Measurements from ENCODE around the gene ATP6V0B. TPM values are rescaled to one million over a fixed set of nuclear protein-coding genes. Genes with fewer than 3 reads are reported as not detected.

The ATP6V0B gene
- total RNA-seq, 1 donor from 2014 or later: 39.2 TPM

DNA sequence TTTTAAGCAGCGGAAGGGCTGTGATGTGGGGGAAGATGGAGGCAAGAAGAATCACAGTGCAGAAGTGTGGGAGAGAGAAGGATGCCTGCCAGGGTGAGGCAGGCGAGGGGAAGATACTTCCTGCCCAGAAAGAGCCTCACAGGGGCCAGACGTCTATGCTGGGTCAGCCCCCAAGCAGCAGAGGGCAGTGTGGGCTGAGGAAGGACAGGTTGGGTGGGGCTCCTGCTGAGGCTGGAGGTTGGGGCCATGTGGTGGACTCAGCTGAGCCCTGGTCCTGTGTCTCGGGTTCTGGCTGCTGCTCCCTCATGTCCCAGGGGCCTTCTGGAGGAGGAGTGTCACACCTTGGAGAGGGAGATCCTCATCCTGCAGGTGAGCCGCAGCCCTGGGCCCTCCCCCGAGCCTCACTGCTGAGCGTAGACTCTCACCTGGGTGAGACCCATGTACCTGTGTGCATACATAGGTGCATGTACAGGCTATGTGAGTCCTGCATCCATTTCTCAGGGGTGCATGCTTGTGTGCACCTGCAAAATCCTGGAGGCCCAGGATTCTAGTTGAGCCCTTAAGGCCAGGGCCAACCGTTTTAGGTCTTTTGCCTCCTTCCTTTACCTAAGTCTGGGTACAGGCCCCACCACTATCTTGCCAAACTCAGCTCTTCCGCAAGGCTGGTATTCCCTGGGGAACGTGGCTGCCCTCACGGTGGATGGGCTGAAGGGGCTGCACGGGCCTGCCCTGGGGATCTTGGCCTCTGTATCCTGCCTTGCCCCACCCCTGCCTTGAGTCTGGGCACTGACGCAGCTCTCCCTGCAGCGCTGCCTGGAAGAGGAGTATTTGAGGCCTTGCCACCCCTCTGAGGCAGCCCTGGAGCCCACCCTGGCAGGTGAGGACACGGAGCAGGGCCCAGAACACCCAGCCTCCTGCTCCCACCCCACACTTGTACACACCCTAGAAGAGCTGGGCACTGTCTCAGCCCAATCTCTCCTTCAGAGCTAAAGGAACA is 20.3 kb downstream of the ATP6V0B start:
- H3K9me3 ChIP-seq (ENCODE audit: low read depth): no peaks in the 10 kb centered on the region
- no peaks in the 10 kb centered on the region for H3K27me3 ChIP-seq
- Mint-ChIP-seq H3K4me1 (peaks cover 42% of the 10 kb centered on the region), H3K36me3 (no peaks in the 10 kb centered on the region), H3K27ac (peak overlapping the region; percentile 63), H3K4me3 (no peak overlapping the region), H3K27me3 (ENCODE audit: insufficient read depth, low read depth) (peaks cover 6% of the 10 kb centered on the region), H3K9me3 (no peaks in the 10 kb centered on the region)
- TF ChIP-seq, protein P1, sequence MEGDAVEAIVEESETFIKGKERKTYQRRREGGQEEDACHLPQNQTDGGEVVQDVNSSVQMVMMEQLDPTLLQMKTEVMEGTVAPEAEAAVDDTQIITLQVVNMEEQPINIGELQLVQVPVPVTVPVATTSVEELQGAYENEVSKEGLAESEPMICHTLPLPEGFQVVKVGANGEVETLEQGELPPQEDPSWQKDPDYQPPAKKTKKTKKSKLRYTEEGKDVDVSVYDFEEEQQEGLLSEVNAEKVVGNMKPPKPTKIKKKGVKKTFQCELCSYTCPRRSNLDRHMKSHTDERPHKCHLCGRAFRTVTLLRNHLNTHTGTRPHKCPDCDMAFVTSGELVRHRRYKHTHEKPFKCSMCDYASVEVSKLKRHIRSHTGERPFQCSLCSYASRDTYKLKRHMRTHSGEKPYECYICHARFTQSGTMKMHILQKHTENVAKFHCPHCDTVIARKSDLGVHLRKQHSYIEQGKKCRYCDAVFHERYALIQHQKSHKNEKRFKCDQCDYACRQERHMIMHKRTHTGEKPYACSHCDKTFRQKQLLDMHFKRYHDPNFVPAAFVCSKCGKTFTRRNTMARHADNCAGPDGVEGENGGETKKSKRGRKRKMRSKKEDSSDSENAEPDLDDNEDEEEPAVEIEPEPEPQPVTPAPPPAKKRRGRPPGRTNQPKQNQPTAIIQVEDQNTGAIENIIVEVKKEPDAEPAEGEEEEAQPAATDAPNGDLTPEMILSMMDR (IDR thresholded peaks at IDR 0.05): peak; percentile 49
- TF ChIP-seq EZH2phosphoT487 (IDR thresholded peaks at IDR 0.05): no peak
- peaks cover 10% of the 10 kb centered on the region for H3K4me1 ChIP-seq
- H3K4me2 ChIP-seq: no peak overlapping the region
- H3K4me3 ChIP-seq: no peak overlapping the region
- no peak overlapping the region for H3K27ac ChIP-seq
- H3K9ac ChIP-seq: no peak overlapping the region
- H3K36me3 ChIP-seq: no peaks in the 10 kb centered on the region
- no peak overlapping the region for H2AFZ ChIP-seq (replicated peaks)
- H3K79me2 ChIP-seq (ENCODE audit: low read depth): no peaks in the 10 kb centered on the region
- peaks cover 26% of the 10 kb centered on the region for H4K20me1 ChIP-seq (ENCODE audit: low read depth)
- DNase-seq (ENCODE audit: low spot score): peak; percentile 51
- H3F3A ChIP-seq (ENCODE audit: low read depth): peaks cover 25% of the 10 kb centered on the region

GRCh38 chr1:43995984-43996732 is 21.4 kb downstream of the ATP6V0B start:
- Histone ChIP-seq H3F3A (ENCODE audit: low read depth) (peaks cover 24% of the 10 kb centered on the region), H2AFZ (replicated peaks) (no peak overlapping the region), H3K27ac (no peak overlapping the region), H3K9me3 (ENCODE audit: low read depth) (no peaks in the 10 kb centered on the region), H3K4me2 (peak overlapping the region; percentile 1), H4K20me1 (ENCODE audit: low read depth) (peaks cover 21% of the 10 kb centered on the region), H3K4me1 (peaks cover 10% of the 10 kb centered on the region), H3K36me3 (no peaks in the 10 kb centered on the region), H3K79me2 (ENCODE audit: low read depth) (no peaks in the 10 kb centered on the region), H3K27me3 (no peaks in the 10 kb centered on the region), H3K9ac (no peak overlapping the region), H3K4me3 (no peak overlapping the region)
- Mint-ChIP-seq H3K4me1 (peaks cover 42% of the 10 kb centered on the region), H3K9me3 (no peaks in the 10 kb centered on the region), H3K27me3 (ENCODE audit: insufficient read depth, low read depth) (peaks cover 6% of the 10 kb centered on the region), H3K27ac (peak overlapping the region; percentile 94), H3K4me3 (peak overlapping the region; percentile 80), H3K36me3 (no peaks in the 10 kb centered on the region)
- DNase-seq (ENCODE audit: low spot score): peak; percentile 36
- TF ChIP-seq, protein P1 (IDR thresholded peaks at IDR 0.05): no peak
- TF ChIP-seq EZH2 (IDR thresholded peaks at IDR 0.05): no peak
- no peak for TF ChIP-seq EZH2phosphoT487 (IDR thresholded peaks at IDR 0.05)

DNA sequence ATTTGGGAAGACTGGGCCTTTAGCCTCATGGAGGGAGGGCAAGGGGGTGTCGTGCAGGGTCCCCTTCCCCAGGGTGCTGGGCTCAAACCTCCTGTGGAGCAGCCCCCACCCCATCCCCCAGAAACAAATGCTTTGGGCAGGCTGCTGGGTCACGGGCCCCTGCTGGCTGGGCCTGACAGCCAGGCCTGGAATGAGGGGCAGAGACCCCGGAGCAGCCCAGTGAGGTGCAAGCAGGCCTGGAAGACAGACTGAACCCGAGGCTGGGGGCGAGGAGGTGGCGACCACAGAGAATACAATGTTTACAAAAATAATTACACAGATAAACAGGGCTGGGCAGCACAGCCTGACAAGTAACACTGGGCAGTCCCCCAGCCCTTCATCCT is 22.0 kb downstream of the ATP6V0B start:
- peak overlapping the region; percentile 80 for H3K4me3 Mint-ChIP-seq
- H3K4me3 ChIP-seq: no peak overlapping the region
- H3K27me3 Mint-ChIP-seq (ENCODE audit: insufficient read depth, low read depth): peaks cover 6% of the 10 kb centered on the region
- peaks cover 42% of the 10 kb centered on the region for H3K4me1 Mint-ChIP-seq
- no peaks in the 10 kb centered on the region for H3K36me3 Mint-ChIP-seq
- H2AFZ ChIP-seq (replicated peaks): no peak overlapping the region
- peak overlapping the region; percentile 94 for H3K27ac Mint-ChIP-seq
- peak overlapping the region; percentile 1 for H3K4me2 ChIP-seq
- no peaks in the 10 kb centered on the region for H3K36me3 ChIP-seq
- no peaks in the 10 kb centered on the region for H3K79me2 ChIP-seq (ENCODE audit: low read depth)
- peaks cover 21% of the 10 kb centered on the region for H4K20me1 ChIP-seq (ENCODE audit: low read depth)
- no peaks in the 10 kb centered on the region for H3K27me3 ChIP-seq
- no peak overlapping the region for H3K9ac ChIP-seq
- peaks cover 10% of the 10 kb centered on the region for H3K4me1 ChIP-seq
- H3F3A ChIP-seq (ENCODE audit: low read depth): peaks cover 19% of the 10 kb centered on the region
- no peak for DNase-seq (ENCODE audit: low spot score)
- H3K9me3 ChIP-seq (ENCODE audit: low read depth): no peaks in the 10 kb centered on the region
- TF ChIP-seq EZH2phosphoT487 (IDR thresholded peaks at IDR 0.05) (no peak), EZH2 (IDR thresholded peaks at IDR 0.05) (no peak)
- TF ChIP-seq, protein P1 (IDR thresholded peaks at IDR 0.05): no peak
- no peaks in the 10 kb centered on the region for H3K9me3 Mint-ChIP-seq
- no peak overlapping the region for H3K27ac ChIP-seq

Data from neural progenitor cell (in vitro differentiated cells).